HCT116 (cell line): Measurements from ENCODE around the gene ABCC1. TPM values are rescaled to one million over a fixed set of nuclear protein-coding genes. Genes with fewer than 3 reads are reported as not detected.

ENCODE experiments used
- ATAC-seq: fragments of 200-7000 bp; cut with Tn5 transposase; 2 replicates; pipeline ENCODE4 v1.9.1; 2020; ENCODE audit warnings: mild to moderate bottlenecking, moderate library complexity
- BruUV-seq: library from RNA; stranded (reverse); fragments of 400-500 nt; replicated peaks from 2 replicates; lab custom pipeline; 2021; lab: Mats Ljungman, UMichigan
- CTCF ChIA-PET: fragments of 300-600 bp; sonication (Branson Sonifier 250); formaldehyde crosslinking; loops from one replicate; lab custom pipeline; 2021; ENCODE audit warnings: antibody characterized with exemption; lab: Charles Lee
- POLR2A ChIA-PET: fragments of 300-600, 350-600 bp; sonication (Branson Sonifier 250); formaldehyde crosslinking; loops from one replicate; lab custom pipeline; 2021; ENCODE audit warnings: antibody characterized with exemption; lab: Charles Lee
- RAD21 ChIA-PET, 2 experiments: fragments of 300-600 bp; sonication (Branson Sonifier 250); formaldehyde crosslinking; loops; one replicate each; lab custom pipeline; 2023; ENCODE audit warnings: low total read pairs in 2 of 2; ENCODE audit not compliant: uncharacterized antibody in 2 of 2, unreplicated experiment in 2 of 2, low non-redundant PET in 1 of 2; lab: Charles Lee
- DNase-seq: peaks from one replicate; pipeline ENCODE4 v3.0.0-alpha.2; 2010; ENCODE audit warnings: low read depth, low spot score
- H2AFZ ChIP-seq: fragments of 200-600 bp; shearing (Covaris generic), sonication (generic); 2 replicates; pipeline ENCODE4 v1.6.1; 2017; ENCODE audit warnings: low read depth, mixed run types, mixed read lengths, antibody characterized with exemption, low read length; ENCODE audit not compliant: poor library complexity, severe bottlenecking
- H3K27ac ChIP-seq: 2 replicates; pipeline ENCODE4 v1.5.1; 2012; ENCODE audit warnings: low read depth, low read length
- H3K27me3 ChIP-seq: fragments of 200-600 bp; sonication (generic); 2 replicates; pipeline ENCODE4 v1.6.1; 2016; ENCODE audit warnings: mixed run types, low read length, mixed read lengths; ENCODE audit not compliant: insufficient read depth
- H3K36me3 ChIP-seq, 2 experiments: fragments of 200-500 bp in 1 of 2; fragments of 200-600 bp in 1 of 2; sonication (Bioruptor generic) in 1 of 2; sonication (generic) in 1 of 2; 2 replicates each; pipeline versions ENCODE4 v1.5.1 to v1.6.1; 2014 to 2016; ENCODE audit warnings: low read length in 2 of 2, inconsistent platforms in 1 of 2, mixed read lengths in 1 of 2, mixed run types in 1 of 2; ENCODE audit not compliant: insufficient read depth in 2 of 2, control insufficient read depth in 1 of 2
- H3K4me1 ChIP-seq, 2 experiments: fragments of 200-600 bp in 1 of 2; sonication (generic) in 1 of 2; 2 replicates each; pipeline versions ENCODE4 v1.5.1 to v1.6.1; 2012 to 2017; ENCODE audit warnings: low read length in 2 of 2, inconsistent platforms in 1 of 2, mild to moderate bottlenecking in 1 of 2, mixed read lengths in 1 of 2, mixed run types in 1 of 2, moderate library complexity in 1 of 2; ENCODE audit not compliant: insufficient read depth in 2 of 2, control insufficient read depth in 1 of 2
- H3K4me2 ChIP-seq: fragments of 200-600 bp; sonication (generic); 2 replicates; pipeline ENCODE4 v1.6.1; 2017; ENCODE audit warnings: mixed run types, low read length, mixed read lengths
- H3K4me3 ChIP-seq, 2 experiments: fragments of 200-600 bp in 1 of 2; sonication (generic) in 1 of 2; replicated peaks in 1 of 2; 2 replicates each; pipeline ENCODE4 v1.5.1; 2011 to 2016; ENCODE audit warnings: low read length in 2 of 2, control low read depth in 1 of 2, low read depth in 1 of 2, mild to moderate bottlenecking in 1 of 2, mixed read lengths in 1 of 2, mixed run types in 1 of 2
- H3K79me2 ChIP-seq: fragments of 200-600 bp; sonication (generic); 2 replicates; pipeline ENCODE4 v1.6.1; 2017; ENCODE audit warnings: mild to moderate bottlenecking, mixed run types, low read length, moderate library complexity, mixed read lengths; ENCODE audit not compliant: insufficient read depth
- H3K9ac ChIP-seq: fragments of 200-600 bp; sonication (generic); 2 replicates; pipeline ENCODE4 v1.6.1; 2016; ENCODE audit warnings: low read length, mixed read lengths
- H3K9me2 ChIP-seq: fragments of 200-600 bp; sonication (generic), shearing (Covaris generic); 2 replicates; pipeline ENCODE4 v1.6.1; 2017; ENCODE audit warnings: mixed run types, mild to moderate bottlenecking, moderate library complexity; ENCODE audit not compliant: insufficient read depth
- H3K9me3 ChIP-seq, 2 experiments: fragments of 200-500 bp in 1 of 2; fragments of 200-600 bp in 1 of 2; sonication (Bioruptor generic) in 1 of 2; sonication (generic) in 1 of 2; 2 replicates each; pipeline ENCODE4 v1.6.1; 2014 to 2017; ENCODE audit warnings: low read length in 2 of 2, mixed read lengths in 2 of 2, inconsistent platforms in 1 of 2, low read depth in 1 of 2, mild to moderate bottlenecking in 1 of 2, mixed run types in 1 of 2, moderate library complexity in 1 of 2; ENCODE audit not compliant: control insufficient read depth in 1 of 2, insufficient read depth in 1 of 2
- H4K20me1 ChIP-seq: fragments of 200-600 bp; sonication (generic), shearing (Covaris generic); 2 replicates; pipeline ENCODE4 v1.6.1; 2017; ENCODE audit warnings: mixed run types, mild to moderate bottlenecking, moderate library complexity; ENCODE audit not compliant: insufficient read depth
- ATF3 ChIP-seq: IDR thresholded peaks from 2 replicates; pipeline ENCODE4 v1.6.1; 2012
- CEBPB ChIP-seq: IDR thresholded peaks from 2 replicates; pipeline ENCODE4 v1.6.1; 2012; ENCODE audit warnings: low read depth
- CTCF ChIP-seq, 3 experiments: fragments of 200-600 bp in 1 of 3; sonication (generic) in 1 of 3; IDR thresholded peaks in 2 of 3; conservative IDR thresholded peaks in 1 of 3; 2 replicates each; pipeline ENCODE4 v1.5.1; 2012 to 2017; ENCODE audit warnings: low read depth in 2 of 3, low read length in 2 of 3, antibody characterized with exemption in 1 of 3, borderline replicate concordance in 1 of 3, control low read depth in 1 of 3, mild to moderate bottlenecking in 1 of 3, mixed read lengths in 1 of 3, mixed run types in 1 of 3, moderate library complexity in 1 of 3; ENCODE audit not compliant: insufficient read depth in 1 of 3
- EGR1 ChIP-seq: IDR thresholded peaks from 2 replicates; pipeline ENCODE4 v1.6.1; 2012; ENCODE audit warnings: low read depth
- ELF1 ChIP-seq: IDR thresholded peaks from 2 replicates; pipeline ENCODE4 v1.6.1; 2012; ENCODE audit warnings: low read depth, borderline replicate concordance
- EZH2 ChIP-seq: fragments of 200-600 bp; sonication (generic); IDR thresholded peaks from 2 replicates; pipeline ENCODE4 v1.6.1; 2017; ENCODE audit warnings: antibody characterized with exemption, mixed run types
- EZH2phosphoT487 ChIP-seq: fragments of 200-600 bp; IDR thresholded peaks from 2 replicates; pipeline ENCODE4 v1.6.1; 2018; ENCODE audit warnings: antibody characterized with exemption, borderline replicate concordance
- JUND ChIP-seq: IDR thresholded peaks from 2 replicates; pipeline ENCODE4 v1.6.1; 2012
- POLR2A ChIP-seq: IDR thresholded peaks from 2 replicates; pipeline ENCODE4 v1.7.0; 2011; ENCODE audit warnings: borderline replicate concordance; ENCODE audit not compliant: insufficient read depth, insufficient read length; ENCODE audit errors: extremely low read depth
- POLR2AphosphoS5 ChIP-seq: IDR thresholded peaks from 2 replicates; pipeline ENCODE4 v1.6.1; 2011; ENCODE audit warnings: mild to moderate bottlenecking, low read depth, low read length, moderate library complexity
- SIN3A ChIP-seq: IDR thresholded peaks from 2 replicates; pipeline ENCODE4 v1.6.1; 2012; ENCODE audit warnings: low read depth
- SRF ChIP-seq: IDR thresholded peaks from 2 replicates; pipeline ENCODE4 v1.6.1; 2012; ENCODE audit warnings: low read depth
- TCF7L2 ChIP-seq: IDR thresholded peaks from 2 replicates; pipeline ENCODE4 v1.7.0; 2011; ENCODE audit warnings: borderline replicate concordance, inconsistent platforms; ENCODE audit not compliant: insufficient read depth, insufficient read length; ENCODE audit errors: extremely low read depth
- YY1 ChIP-seq: IDR thresholded peaks from 2 replicates; pipeline ENCODE4 v1.6.1; 2011; ENCODE audit warnings: low read length, low read depth, moderate library complexity, mild to moderate bottlenecking; ENCODE audit not compliant: insufficient replicate concordance; ENCODE audit errors: extremely low read depth
- ZBTB33 ChIP-seq: IDR thresholded peaks from 2 replicates; pipeline ENCODE4 v1.6.1; 2011; ENCODE audit warnings: mild to moderate bottlenecking, low read length, moderate library complexity; ENCODE audit not compliant: insufficient replicate concordance; ENCODE audit errors: extremely low read depth
- ZFX ChIP-seq: fragments of 450-650 bp; IDR thresholded peaks from 2 replicates; pipeline ENCODE4 v1.6.1; 2017
- ZNF274 ChIP-seq: fragments of 200-500 bp; sonication (Bioruptor generic); IDR thresholded peaks from 2 replicates; pipeline ENCODE4 v1.6.1; 2014; ENCODE audit warnings: mild to moderate bottlenecking, low read depth, low read length, inconsistent platforms
- intact Hi-C: fragments of 100-400 bp; cut with micrococcal nuclease; formaldehyde crosslinking; loops from 2 replicates; pipeline ENCODE4 v1.10.0; 2022
- total RNA-seq: library from RNA; stranded (reverse); gene quantifications from one replicate; pipeline ENCODE4 v1.2.1, GENCODE V29; 2021; ENCODE audit not compliant: unreplicated experiment
- TF ChIP-seq, protein P1 (sequence below): IDR thresholded peaks from 2 replicates; pipeline ENCODE4 v1.6.1; 2012; ENCODE audit warnings: low read depth

Gene ABCC1
- total RNA-seq, 1 experiment from 2014 or later: 61.9 TPM

- TF ChIP-seq TCF7L2 (no peak), SIN3A (no peak), EZH2phosphoT487 (no peak), JUND (no peak), CEBPB (no peak), EZH2 (no peak), CTCF (IDR thresholded peaks at IDR 0.05 in 2 of 3, conservative IDR thresholded peaks at IDR 0.05 in 1 of 3; ENCODE audit: borderline replicate concordance in 1 of 3, insufficient read depth in 1 of 3, low read depth in 2 of 3, low read length in 2 of 3) (no peak), ZFX (no peak), POLR2AphosphoS5 (no peak), POLR2A (no peak), ELF1 (no peak), YY1 (no peak), EGR1 (no peak), ATF3 (no peak), ZNF274 (no peak), ZBTB33 (no peak), SRF (no peak)
- TF ChIP-seq, protein P1, sequence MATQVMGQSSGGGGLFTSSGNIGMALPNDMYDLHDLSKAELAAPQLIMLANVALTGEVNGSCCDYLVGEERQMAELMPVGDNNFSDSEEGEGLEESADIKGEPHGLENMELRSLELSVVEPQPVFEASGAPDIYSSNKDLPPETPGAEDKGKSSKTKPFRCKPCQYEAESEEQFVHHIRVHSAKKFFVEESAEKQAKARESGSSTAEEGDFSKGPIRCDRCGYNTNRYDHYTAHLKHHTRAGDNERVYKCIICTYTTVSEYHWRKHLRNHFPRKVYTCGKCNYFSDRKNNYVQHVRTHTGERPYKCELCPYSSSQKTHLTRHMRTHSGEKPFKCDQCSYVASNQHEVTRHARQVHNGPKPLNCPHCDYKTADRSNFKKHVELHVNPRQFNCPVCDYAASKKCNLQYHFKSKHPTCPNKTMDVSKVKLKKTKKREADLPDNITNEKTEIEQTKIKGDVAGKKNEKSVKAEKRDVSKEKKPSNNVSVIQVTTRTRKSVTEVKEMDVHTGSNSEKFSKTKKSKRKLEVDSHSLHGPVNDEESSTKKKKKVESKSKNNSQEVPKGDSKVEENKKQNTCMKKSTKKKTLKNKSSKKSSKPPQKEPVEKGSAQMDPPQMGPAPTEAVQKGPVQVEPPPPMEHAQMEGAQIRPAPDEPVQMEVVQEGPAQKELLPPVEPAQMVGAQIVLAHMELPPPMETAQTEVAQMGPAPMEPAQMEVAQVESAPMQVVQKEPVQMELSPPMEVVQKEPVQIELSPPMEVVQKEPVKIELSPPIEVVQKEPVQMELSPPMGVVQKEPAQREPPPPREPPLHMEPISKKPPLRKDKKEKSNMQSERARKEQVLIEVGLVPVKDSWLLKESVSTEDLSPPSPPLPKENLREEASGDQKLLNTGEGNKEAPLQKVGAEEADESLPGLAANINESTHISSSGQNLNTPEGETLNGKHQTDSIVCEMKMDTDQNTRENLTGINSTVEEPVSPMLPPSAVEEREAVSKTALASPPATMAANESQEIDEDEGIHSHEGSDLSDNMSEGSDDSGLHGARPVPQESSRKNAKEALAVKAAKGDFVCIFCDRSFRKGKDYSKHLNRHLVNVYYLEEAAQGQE: no peak
- TF ChIP-seq, all 23 proteins: peak for 0
- intact Hi-C loops: loop anchor here (5.0 kb wide), 1 partner anchor 423 kb away; no protein-coding TSS in a partner anchor
- Histone ChIP-seq H3K9me2 (no peaks in the 10 kb centered on the region), H3K79me2 (no peaks in the 10 kb centered on the region), H3K9ac (no peak overlapping the region), H3K36me3 (no peaks in the 10 kb centered on the region), H3K4me3 (no peak overlapping the region), H3K27ac (no peak overlapping the region), H3K4me1 (peaks cover 0 to 3% of the 10 kb centered on the region in 2 experiments; a peak in 2 of 4 replicates), H3K9me3 (no peaks in the 10 kb centered on the region), H4K20me1 (no peaks in the 10 kb centered on the region), H3K27me3 (no peaks in the 10 kb centered on the region), H2AFZ (no peak overlapping the region), H3K4me2 (no peak overlapping the region)
- ChIA-PET POLR2A (no interaction called here), CTCF (no interaction called here), RAD21 (no interaction called here)
- BruUV-seq: no TSS peak
- DNase-seq (no peak), ATAC-seq (no peak)
Observed at GRCh38 chr16:16189842-16190241, 240.4 kb downstream of the ABCC1 start.
